T47D (cell line): ENCODE data around the gene RASSF7.

Source experiments
- DNase-seq, 2 experiments: peaks; one replicate each; pipeline versions ENCODE4 v3.0.0 to v3.0.0-alpha.2; 2011 to 2012; ENCODE audit warnings: low read depth in 1 of 2, low spot score in 1 of 2
- JUND ChIP-seq: IDR thresholded peaks from 2 replicates; pipeline ENCODE4 v1.6.1; 2012; ENCODE audit warnings: low read depth
- in situ Hi-C: cut with HindIII; loops from 2 replicates; pipeline ENCODE4 v1.10.0; 2016; ENCODE audit warnings: low sequenced_read_pairs, low pct_unique_long_range_greater_than_20kb

The RASSF7 gene

GRCh38 chr11:535519-536454, 25.0 kb upstream of the RASSF7 start, which contains the start of gene HRAS:
Gene HRAS, minus strand, starts transcription at chr11:535576.
- in situ Hi-C loops = no loop called here
- DNase-seq = peak; percentile 94 to 98
- TF ChIP-seq JUND = no peak

GRCh38 chr11:536841-537621, 23.7 kb upstream of the RASSF7 start, which contains the start of gene LRRC56:
Gene LRRC56, plus strand, starts transcription at chr11:537527. Its CDS starts 3,158 bp downstream, at chr11:540685.
- DNase-seq = peak; percentile 92 to 95
- in situ Hi-C loops = no loop called here
- TF ChIP-seq JUND = no peak

- in situ Hi-C loops = no loop called here
- no peak for TF ChIP-seq JUND
- no peak for DNase-seq
Observed at GRCh38 chr11:537622-538430, 22.9 kb upstream of the RASSF7 start.

GRCh38 chr11:538431-539051, 22.2 kb upstream of the RASSF7 start:
- DNase-seq = no peak
- in situ Hi-C loops = no loop called here
- TF ChIP-seq JUND = no peak

- in situ Hi-C loops = no loop called here
- TF ChIP-seq JUND = no peak
- DNase-seq = peak in 1 of 2 experiments; percentile 30
Observed at GRCh38 chr11:539971-540481, 20.7 kb upstream of the RASSF7 start.

- in situ Hi-C loops = no loop called here
- no peak for DNase-seq
- no peak for TF ChIP-seq JUND
Observed at GRCh38 chr11:540583-541432, 20.0 kb upstream of the RASSF7 start.

GRCh38 chr11:541433-541885, 19.3 kb upstream of the RASSF7 start:
- in situ Hi-C loops = no loop called here
- TF ChIP-seq JUND = no peak
- DNase-seq = no peak

- TF ChIP-seq JUND = no peak
- in situ Hi-C loops = no loop called here
- no peak for DNase-seq
Observed at GRCh38 chr11:544817-545166, 16.0 kb upstream of the RASSF7 start.

- no peak for TF ChIP-seq JUND
- in situ Hi-C loops = no loop called here
- DNase-seq = no peak
Observed at GRCh38 chr11:545171-545570, 15.6 kb upstream of the RASSF7 start.

GRCh38 chr11:548700-549603, 11.8 kb upstream of the RASSF7 start:
- no peak for DNase-seq
- TF ChIP-seq JUND = no peak
- in situ Hi-C loops = no loop called here
